Psoas muscle (tissue), 8 donors: ENCODE results near the gene TLE2. TPM values are rescaled to one million over a fixed set of nuclear protein-coding genes. Genes with fewer than 3 reads are reported as not detected.

ENCODE experiments used
- ATAC-seq, 4 donors: fragments of 200-7000 bp; cut with Tn5 transposase; one replicate each; pipeline ENCODE4 v1.9.1; 2020; ENCODE audit warnings: moderate library complexity in 3 of 4, mild to moderate bottlenecking in 2 of 4
- DNase-seq, 2 donors: peaks; one replicate each; pipeline ENCODE4 v3.0.0-alpha.2; 2020
- H3K27ac ChIP-seq: fragments of 200-600 bp; one replicate; pipeline ENCODE4 v1.8.0; 2022
- H3K27me3 ChIP-seq, 3 donors: fragments of 200-600 bp in 1 of 3; one replicate each; pipeline versions ENCODE4 v1.6.1 to v1.8.0; 2013 to 2022; ENCODE audit warnings: low read length in 2 of 3, mild to moderate bottlenecking in 2 of 3, moderate library complexity in 1 of 3; ENCODE audit not compliant: insufficient read depth in 3 of 3
- H3K36me3 ChIP-seq, 2 donors: fragments of 200-600 bp in 1 of 2; one replicate each; pipeline versions ENCODE4 v1.6.1 to v1.8.0; 2013 to 2022; ENCODE audit warnings: low read depth in 1 of 2, mild to moderate bottlenecking in 1 of 2, moderate library complexity in 1 of 2; ENCODE audit not compliant: insufficient read depth in 1 of 2
- H3K4me1 ChIP-seq: fragments of 200-600 bp; one replicate; pipeline ENCODE4 v1.8.0; 2022
- H3K4me3 ChIP-seq: fragments of 200-600 bp; one replicate; pipeline ENCODE4 v1.8.0; 2022; ENCODE audit warnings: mild to moderate bottlenecking
- H3K9me3 ChIP-seq: fragments of 200-600 bp; one replicate; pipeline ENCODE4 v1.8.0; 2022
- CTCF ChIP-seq: fragments of 200-600 bp; IDR thresholded peaks from one replicate; pipeline ENCODE4 v1.8.0; 2022; ENCODE audit warnings: antibody characterized with exemption
- WGBS, 3 donors: extraction: QIAGEN DNeasy Blood & Tissue Kit; methylation state at CpG; one replicate each; pipeline versions ENCODE4 v1.1.6 to v1.1.7; 2013; 5-methylcytosine and 5-hydroxymethylcytosine counted together
- intact Hi-C, 2 donors: fragments of 100-400 bp; cut with DNase I; formaldehyde crosslinking; loops; one replicate each; pipeline versions ENCODE4 v1.11.0 to v1.14.2; 2022
- polyA plus RNA-seq, 3 donors: library from polyadenylated mRNA; stranded (reverse); fragments of 200-250 nt; gene quantifications; one replicate each; pipeline ENCODE4 v1.2.3, GENCODE V29; 2013
- total RNA-seq, 4 donors: library from RNA; stranded (reverse); fragmentation: NEBNext Ultra II Directional in 2 of 4; extraction: Animal tissue kit (Norgen Biotek cat#: 25700) in 2 of 4; gene quantifications; one replicate each; pipeline versions ENCODE4 v1.2.1 to v1.2.4, GENCODE V29; 2021 to 2023
- donor health status: healthy with polysubstance abuse.
- donor health status: DM: no; HTN: no; CAD: no; lungs with moderate emphysema.
- donor health status: Bipolar disorder and iron deficiency.
- donor health status: healthy.
- donor health status: DM: yes; HTN: yes; CAD: no.
- donor health status: DM: no; HTN: no; CAD: no.
- donor health status: DM: no; HTN: no; CAD: no.
- donor health status: DM: yes; HTN: yes; CAD: no.

The TLE2 gene
- total and polyA plus RNA-seq, 7 donors: 23.5 to 42.5 (median 33.6) TPM

GRCh38 chr19:3035542-3036118 lies 6.5 kb upstream of the TLE2 start:
- 0 to 1% (median 0%) methylated on average over 28 to 29 of the region's 29 CpGs for WGBS, 3 donors
- peak overlapping the region; percentile 78 for H3K4me3 ChIP-seq
- no peak for TF ChIP-seq CTCF
- peaks cover 15% of the 10 kb centered on the region for H3K4me1 ChIP-seq
- H3K9me3 ChIP-seq: no peaks in the 10 kb centered on the region
- peak; percentile 97 to 99 for DNase-seq
- H3K36me3 ChIP-seq: no peaks in the 10 kb centered on the region
- ATAC-seq: peak; percentile 93 to 95 (median 94)
- intact Hi-C loops: loop anchor here in 1 of 2 donors (2.0 kb wide), 1 partner anchor 59 kb away; the partner anchor contains the start of gene TLE6
- no peaks in the 10 kb centered on the region for H3K27me3 ChIP-seq
- H3K27ac ChIP-seq: peak overlapping the region; percentile 93

- Histone ChIP-seq H3K4me3 (peak overlapping the region; percentile 78), H3K9me3 (no peaks in the 10 kb centered on the region), H3K27ac (peak overlapping the region; percentile 93), H3K4me1 (peaks cover 14% of the 10 kb centered on the region), H3K27me3 (no peaks in the 10 kb centered on the region), H3K36me3 (no peaks in the 10 kb centered on the region)
- no peak for TF ChIP-seq CTCF
- peak in 1 of 2 donors; percentile 37 for DNase-seq
- 16 to 25% (median 17%) methylated on average over 28 of the region's 28 CpGs for WGBS, 3 donors
- ATAC-seq: no peak
- intact Hi-C loops: loop anchor here (2.0 to 5.0 kb wide), 3 partner anchors 58 to 72 kb away; partner anchors contain the start of gene TLE6 (in 2 of the 2)
Measured at GRCh38 chr19:3034656-3035541, 5.8 kb upstream of the TLE2 start.

GRCh38 chr19:3034406-3034655 lies 5.3 kb upstream of the TLE2 start:
- Histone ChIP-seq H3K27ac (no peak overlapping the region), H3K27me3 (no peaks in the 10 kb centered on the region), H3K9me3 (no peaks in the 10 kb centered on the region), H3K36me3 (no peaks in the 10 kb centered on the region), H3K4me3 (no peak overlapping the region), H3K4me1 (peaks cover 8% of the 10 kb centered on the region)
- DNase-seq: no peak
- no peak for ATAC-seq
- no peak for TF ChIP-seq CTCF
- intact Hi-C loops: loop anchor here (2.0 to 5.0 kb wide), 3 partner anchors 57 to 73 kb away; partner anchors contain the start of gene TLE6 (in 2 of the 2)

GRCh38 chr19:3033595-3034405 lies 4.7 kb upstream of the TLE2 start:
- 81 to 86% (median 83%) methylated on average over 11 of the region's 11 CpGs for WGBS, 3 donors
- no peak for TF ChIP-seq CTCF
- H3K36me3 ChIP-seq: no peaks in the 10 kb centered on the region
- H3K9me3 ChIP-seq: no peaks in the 10 kb centered on the region
- DNase-seq (no peak), ATAC-seq (no peak)
- intact Hi-C loops: loop anchor here (2.0 to 5.0 kb wide), 3 partner anchors 56 to 74 kb away; partner anchors contain the start of gene TLE6 (in 2 of the 2)
- H3K4me3 ChIP-seq: no peak overlapping the region
- peaks cover 8% of the 10 kb centered on the region for H3K4me1 ChIP-seq
- H3K27me3 ChIP-seq: no peaks in the 10 kb centered on the region
- H3K27ac ChIP-seq: no peak overlapping the region
